HEK293 (cell line): Measurements from ENCODE around the gene RTRAF.

Experiments used
- CTCF ChIP-seq: fragments of 450-650 bp; formaldehyde crosslinking; IDR thresholded peaks from 2 replicates; pipeline ENCODE4 v1.5.1; 2016; ENCODE audit warnings: missing biosample characterization, missing genetic modification characterization
- ZNF362 ChIP-seq: fragments of 450-650 bp; formaldehyde crosslinking; IDR thresholded peaks from 2 replicates; pipeline ENCODE4 v1.5.1; 2016; ENCODE audit warnings: missing biosample characterization, missing genetic modification characterization

DNA sequence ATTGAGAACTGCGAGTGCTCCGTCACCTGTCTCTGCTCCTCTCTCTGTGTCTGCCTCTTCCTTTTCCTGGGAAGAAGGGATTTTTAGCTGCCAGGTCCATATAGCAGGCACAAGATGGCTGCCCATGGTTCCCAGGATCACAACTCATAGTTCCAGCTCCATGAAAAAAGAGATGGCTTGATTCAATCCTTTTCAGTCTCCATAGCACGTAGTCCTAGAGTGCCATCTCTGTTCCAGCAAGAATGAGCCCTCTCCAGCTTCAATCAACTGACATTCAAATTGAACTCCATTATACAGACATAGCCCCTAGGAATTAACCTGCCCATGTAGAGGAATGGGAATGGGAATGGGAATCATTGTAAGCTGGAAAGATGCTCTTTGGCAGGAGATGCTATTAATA is 34.7 kb upstream of the RTRAF start:
- no peak for TF ChIP-seq CTCF (tag by site-specific recombination)
- no peak for TF ChIP-seq ZNF362
